Measurements from ENCODE around the gene OR4M1. TPM values are rescaled to one million over a fixed set of nuclear protein-coding genes. Genes with fewer than 3 reads are reported as not detected.
"Not testable (repeated sequence)": the region's sequence is repeated elsewhere in the genome, so short reads cannot be mapped to it uniquely, and the experiment has no call there.

OR4M1 gene
- total and polyA plus RNA-seq, 2 donors (not counting 1 experiment from before 2014, with no cell fraction given), result not detected

GRCh38 chr14:19754172-19754571 is 19.1 kb upstream of the OR4M1 start:
- H3K4me1 ChIP-seq (ENCODE audit: control insufficient read depth in 2 of 2, insufficient read depth in 2 of 2, low read length in 2 of 2), result no peaks in the 10 kb centered on the region
- no peak overlapping the region for H3K27ac ChIP-seq (ENCODE audit: low read length in 2 of 2)
- no peak overlapping the region for H3K4me2 ChIP-seq (replicated peaks; ENCODE audit: low read depth, low read length, poor library complexity, severe bottlenecking)
- H3K27ac Mint-ChIP-seq, result no peak overlapping the region
- H3K4me3 ChIP-seq (ENCODE audit: control extremely low read depth in 1 of 5, extremely low read depth in 1 of 5, insufficient read depth in 1 of 5, low read depth in 2 of 5, low read length in 4 of 5), result no peak overlapping the region
- no peaks in the 10 kb centered on the region for H3K9me3 Mint-ChIP-seq (ENCODE audit: insufficient read depth)
- intact Hi-C loops (cut with micrococcal nuclease), result no loop called here
- TF ChIP-seq EZH2 (IDR thresholded peaks at IDR 0.05; ENCODE audit: borderline replicate concordance, insufficient read depth, low read depth, low read length, poor library complexity, severe bottlenecking), result no peak
- no peak for TF ChIP-seq CTCF (IDR thresholded peaks at IDR 0.05)
- H3K27me3 ChIP-seq (replicated peaks in 1 of 4; ENCODE audit: control extremely low read depth in 1 of 4, control insufficient read depth in 3 of 4, insufficient read depth in 4 of 4, low read length in 3 of 4), result no peaks in the 10 kb centered on the region
- no peaks in the 10 kb centered on the region for H4K20me1 ChIP-seq (ENCODE audit: control insufficient read depth, insufficient read depth, low read length, poor library complexity, severe bottlenecking)
- H3K9ac ChIP-seq (ENCODE audit: low read length), result no peak overlapping the region
- no peak for DNase-seq
- no peaks in the 10 kb centered on the region for H3K4me1 Mint-ChIP-seq
- no peaks in the 10 kb centered on the region for H3K36me3 ChIP-seq (replicated peaks in 1 of 2; ENCODE audit: control extremely low read depth in 1 of 2, control insufficient read depth in 1 of 2, extremely low read depth in 1 of 2, insufficient read depth in 2 of 2, low read length in 1 of 2)
- H3K9me3 ChIP-seq (ENCODE audit: control extremely low read depth in 1 of 3, control insufficient read depth in 2 of 3, insufficient read depth in 1 of 3, low read length in 2 of 3), result no peaks in the 10 kb centered on the region
- H3K79me2 ChIP-seq (ENCODE audit: control insufficient read depth, insufficient read depth, low read length), result no peaks in the 10 kb centered on the region
- no peaks in the 10 kb centered on the region for H3K27me3 Mint-ChIP-seq
- no peak overlapping the region for H3K4me3 Mint-ChIP-seq
- CTCF ChIA-PET, result no interaction called here
- no peak overlapping the region for H2AFZ ChIP-seq (ENCODE audit: insufficient read depth, low read depth, low read length, poor library complexity, severe bottlenecking)
- POLR2A ChIA-PET, result no interaction called here
- WGBS (ENCODE audit: insufficient coverage), result no CpG with 5 or more reads among the region's 2 CpGs
- no peak for ATAC-seq (ENCODE audit: low read depth)

- CTCF ChIA-PET; H2AFZ ChIP-seq (ENCODE audit: insufficient read depth, low read depth, low read length, poor library complexity, severe bottlenecking); H3K4me1 ChIP-seq (ENCODE audit: control insufficient read depth in 2 of 2, insufficient read depth in 2 of 2, low read length in 2 of 2); H3K36me3 ChIP-seq (replicated peaks in 1 of 2; ENCODE audit: control extremely low read depth in 1 of 2, control insufficient read depth in 1 of 2, extremely low read depth in 1 of 2, insufficient read depth in 2 of 2, low read length in 1 of 2); intact Hi-C loops (cut with micrococcal nuclease); H3K9me3 Mint-ChIP-seq (ENCODE audit: insufficient read depth); H3K27ac ChIP-seq (ENCODE audit: low read length in 2 of 2); H3K27me3 Mint-ChIP-seq; DNase-seq; H3K79me2 ChIP-seq (ENCODE audit: control insufficient read depth, insufficient read depth, low read length); H3K27ac Mint-ChIP-seq; H3K4me3 ChIP-seq (ENCODE audit: control extremely low read depth in 1 of 5, extremely low read depth in 1 of 5, insufficient read depth in 1 of 5, low read depth in 2 of 5, low read length in 4 of 5); ATAC-seq (ENCODE audit: low read depth); H3K4me3 Mint-ChIP-seq; H3K4me2 ChIP-seq (replicated peaks; ENCODE audit: low read depth, low read length, poor library complexity, severe bottlenecking); H3K4me1 Mint-ChIP-seq; H4K20me1 ChIP-seq (ENCODE audit: control insufficient read depth, insufficient read depth, low read length, poor library complexity, severe bottlenecking); H3K9ac ChIP-seq (ENCODE audit: low read length); H3K27me3 ChIP-seq (replicated peaks in 1 of 4; ENCODE audit: control extremely low read depth in 1 of 4, control insufficient read depth in 3 of 4, insufficient read depth in 4 of 4, low read length in 3 of 4): not testable (repeated sequence)
- 70% methylated on average over 3 of the region's 3 CpGs for WGBS (ENCODE audit: insufficient coverage)
- POLR2A ChIA-PET, result interaction anchor here (0.7 kb wide), 1 partner anchor 11 kb away, joined by 3 read pairs; no protein-coding TSS in a partner anchor
- peaks cover 1 to 12% (median 11%) of the 10 kb centered on the region in 3 donors for H3K9me3 ChIP-seq (ENCODE audit: control extremely low read depth in 1 of 3, control insufficient read depth in 2 of 3, insufficient read depth in 1 of 3, low read length in 2 of 3)
These were observed 1.8 kb upstream of the OR4M1 start for GRCh38 chr14:19771491-19771890.
